Endothelial cell of umbilical vein (primary cell): ENCODE measurements around the gene COQ8B. TPM values are rescaled to one million over a fixed set of nuclear protein-coding genes. Genes with fewer than 3 reads are reported as not detected.

Source experiments
- BruUV-seq: library from RNA; stranded (reverse); fragments of 400-500 nt; replicated peaks from 2 replicates; lab custom pipeline; 2021; lab: Mats Ljungman, UMichigan
- CTCF ChIA-PET: fragments of 300-600, 350-600 bp; sonication (Branson Sonifier 250); formaldehyde crosslinking; loops from one replicate; lab custom pipeline; 2021; ENCODE audit warnings: antibody characterized with exemption, inconsistent platforms; lab: Charles Lee
- POLR2A ChIA-PET: fragments of 300-600, 350-600 bp; sonication (Branson Sonifier 250); formaldehyde crosslinking; loops from one replicate; lab custom pipeline; 2021; ENCODE audit warnings: antibody characterized with exemption, inconsistent platforms; lab: Charles Lee
- DNase-seq: peaks from one replicate; pipeline ENCODE4 v3.0.0-alpha.2; 2011; ENCODE audit warnings: low read depth, low spot score
- FAIRE-seq: peaks from 2 replicates; lab custom pipeline; 2011; peaks lifted over from hg19 to GRCh38; lab: Jason Lieb, UNC
- H2AFZ ChIP-seq: 2 replicates; pipeline ENCODE4 v1.6.0; 2012; ENCODE audit warnings: low read depth, low read length, control low read depth, inconsistent platforms
- H3K27ac ChIP-seq: 2 replicates; pipeline ENCODE4 v1.5.1; 2011; ENCODE audit warnings: low read depth, mild to moderate bottlenecking, control low read depth, low read length, moderate library complexity; ENCODE audit not compliant: insufficient read depth
- H3K27me3 ChIP-seq, 2 experiments: 2 replicates each; pipeline versions ENCODE4 v1.6.0 to v1.6.1; 2011; ENCODE audit warnings: low read length in 2 of 2, mixed read lengths in 1 of 2; ENCODE audit not compliant: control insufficient read depth in 2 of 2, insufficient read depth in 2 of 2
- H3K36me3 ChIP-seq, 2 experiments: 2 replicates in 1 of 2; 3 replicates in 1 of 2; pipeline ENCODE4 v1.5.1; 2011; ENCODE audit warnings: low read length in 2 of 2, mild to moderate bottlenecking in 1 of 2, moderate library complexity in 1 of 2; ENCODE audit not compliant: control insufficient read depth in 2 of 2, insufficient read depth in 2 of 2; ENCODE audit errors: extremely low read depth in 1 of 2
- H3K4me1 ChIP-seq: 3 replicates; pipeline ENCODE4 v1.5.1; 2011; ENCODE audit warnings: mild to moderate bottlenecking, low read length; ENCODE audit not compliant: control insufficient read depth, insufficient read depth; ENCODE audit errors: extremely low read depth
- H3K4me2 ChIP-seq: 2 replicates; pipeline ENCODE4 v1.6.1; 2011; ENCODE audit warnings: low read length, control low read depth, mixed read lengths; ENCODE audit not compliant: insufficient read depth
- H3K4me3 ChIP-seq, 3 experiments: fragments of 200-600 bp in 1 of 3; sonication (generic), shearing (Covaris generic) in 1 of 3; replicated peaks in 1 of 3; 2 replicates each; pipeline ENCODE4 v1.5.1; 2011 to 2016; ENCODE audit warnings: control low read depth in 3 of 3, low read length in 3 of 3, mild to moderate bottlenecking in 2 of 3, inconsistent platforms in 1 of 3, low read depth in 1 of 3, moderate library complexity in 1 of 3; ENCODE audit not compliant: insufficient read depth in 1 of 3
- H3K79me2 ChIP-seq: 2 replicates; pipeline ENCODE4 v1.6.0; 2012; ENCODE audit warnings: low read length, inconsistent platforms; ENCODE audit not compliant: control insufficient read depth, insufficient read depth
- H3K9ac ChIP-seq: replicated peaks from 2 replicates; pipeline ENCODE3; 2011; ENCODE audit warnings: low read length, control low read depth; ENCODE audit not compliant: insufficient read depth; ENCODE audit errors: extremely low read depth
- H3K9me1 ChIP-seq: replicated peaks from 3 replicates; pipeline ENCODE4 v1.6.0; 2011; ENCODE audit warnings: mild to moderate bottlenecking, low read length; ENCODE audit not compliant: control insufficient read depth, insufficient read depth; ENCODE audit errors: extremely low read depth
- H3K9me3 ChIP-seq: replicated peaks from 2 replicates; pipeline ENCODE4 v1.5.1; 2012; ENCODE audit warnings: low read length, inconsistent platforms; ENCODE audit not compliant: control insufficient read depth, insufficient read depth
- H4K20me1 ChIP-seq: replicated peaks from 2 replicates; pipeline ENCODE3; 2011; ENCODE audit warnings: mild to moderate bottlenecking, low read length; ENCODE audit not compliant: control insufficient read depth, insufficient read depth; ENCODE audit errors: extremely low read depth
- CTCF ChIP-seq, 2 donors: IDR thresholded peaks; 1 replicate in 1 of 2; 2 replicates in 1 of 2; pipeline ENCODE4 v1.5.1; 2011; ENCODE audit warnings: low read length in 2 of 2, mild to moderate bottlenecking in 2 of 2, moderate library complexity in 2 of 2, control low read depth in 1 of 2, inconsistent platforms in 1 of 2, low read depth in 1 of 2; ENCODE audit not compliant: insufficient read depth in 1 of 2; ENCODE audit errors: extremely low read depth in 1 of 2
- EZH2 ChIP-seq: IDR thresholded peaks from 2 replicates; pipeline ENCODE4 v1.6.1; 2012; ENCODE audit warnings: borderline replicate concordance, low read depth, mild to moderate bottlenecking, moderate library complexity, low read length, inconsistent platforms; ENCODE audit not compliant: severe bottlenecking
- FOS ChIP-seq: IDR thresholded peaks from 2 replicates; pipeline ENCODE4 v1.6.1; 2011; ENCODE audit warnings: mild to moderate bottlenecking, low read length, moderate library complexity, borderline replicate concordance; ENCODE audit not compliant: insufficient read depth
- GATA2 ChIP-seq: IDR thresholded peaks from 2 replicates; pipeline ENCODE4 v1.7.0; 2011; ENCODE audit warnings: low read depth, mild to moderate bottlenecking, moderate library complexity, mixed read lengths, low read length; ENCODE audit not compliant: insufficient read length, insufficient read depth
- JUN ChIP-seq: IDR thresholded peaks from 2 replicates; pipeline ENCODE4 v1.6.1; 2011; ENCODE audit warnings: borderline replicate concordance, low read depth; ENCODE audit not compliant: insufficient read length, insufficient read depth
- MAX ChIP-seq: IDR thresholded peaks from 2 replicates; pipeline ENCODE4 v1.6.1; 2011; ENCODE audit not compliant: insufficient read depth, insufficient read length
- MYC ChIP-seq: IDR thresholded peaks from one replicate; pipeline ENCODE4 v1.6.1; 2011; ENCODE audit warnings: mild to moderate bottlenecking, low read depth, low read length
- POLR2A ChIP-seq: IDR thresholded peaks from 2 replicates; pipeline ENCODE4 v1.6.1; 2012; ENCODE audit warnings: low read depth, mild to moderate bottlenecking, control low read depth, low read length
- POLR2AphosphoS5 ChIP-seq: IDR thresholded peaks from 2 replicates; pipeline ENCODE4 v1.6.1; 2012; ENCODE audit warnings: low read depth, mild to moderate bottlenecking, control low read depth, low read length, moderate library complexity; ENCODE audit not compliant: insufficient read depth
- dilution Hi-C: fragments of 300-500 bp; cut with MboI; formaldehyde crosslinking; loops from one replicate; pipeline ENCODE4 v1.15.0; 2019; ENCODE audit warnings: low sequenced_read_pairs; ENCODE audit not compliant: extremely low pct_ligation_motif_present
- intact Hi-C: fragments of 100-400 bp; cut with micrococcal nuclease; formaldehyde crosslinking; loops from one replicate; pipeline ENCODE4 v1.10.0; 2022
- polyA plus RNA-seq, 4 experiments: library from polyadenylated mRNA; depleted of rRNA in 3 of 4; stranded (reverse) in 3 of 4; unstranded in 1 of 4; fragments of >200 nt; gene quantifications; 2 replicates each; pipeline versions ENCODE4 v1.2.1 to v1.2.3, GENCODE V29; 2011 to 2012; ENCODE audit warnings: missing spikeins in 1 of 4
- total RNA-seq: library from RNA; stranded (reverse); gene quantifications from 2 replicates; pipeline ENCODE4 v1.2.3, GENCODE V29; 2021

Gene COQ8B
- total and polyA plus RNA-seq, 2 donors (not counting 3 experiments of a cell fraction or from before 2014, with no cell fraction given): 16.2 to 19.2 TPM

GRCh38 chr19:40750874-40751537 lies 34.3 kb upstream of the COQ8B start, which contains the start of gene SNRPA:
Gene SNRPA, plus strand, starts transcription at chr19:40751203. Its CDS starts 206 bp downstream, at chr19:40751409.
- Histone ChIP-seq H2AFZ (peak within 1 kb of the TSS; percentile 67), H3K36me3 (peaks cover 5 to 6% of the 10 kb centered on the region in 2 experiments), H3K4me2 (peak within 1 kb of the TSS; percentile 85), H3K27ac (peak within 1 kb of the TSS; percentile 94), H4K20me1 (no peaks in the 10 kb centered on the region), H3K27me3 (no peaks in the 10 kb centered on the region), H3K79me2 (peaks cover 47% of the 10 kb centered on the region), H3K9me3 (no peaks in the 10 kb centered on the region), H3K9me1 (no peaks in the 10 kb centered on the region), H3K4me3 (peak within 1 kb of the TSS; percentile 56 to 86 (median 73)), H3K4me1 (peaks cover 31% of the 10 kb centered on the region), H3K9ac (peak within 1 kb of the TSS; percentile 98)
- dilution Hi-C loops: no loop called here
- intact Hi-C loops: loop anchor here (1.0 kb wide), 7 partner anchors 10 to 88 kb away; partner anchors contain the start of genes ITPKC, NUMBL and RAB4B
- no TSS peak for BruUV-seq
- DNase-seq (peak; percentile 99), FAIRE-seq (no peak)
- POLR2A ChIA-PET: interaction anchor here (0.9 to 2.4 kb wide), 6 partner anchors 27 to 105 kb away, joined by 3 to 17 read pairs (median 5); partner anchors contain the start of genes COQ8B, EGLN2, ITPKC and RAB4B
- CTCF ChIA-PET: interaction anchor here (0.7 to 2.0 kb wide), 10 partner anchors 26 to 88 kb away, joined by 3 to 22 read pairs (median 6); partner anchors contain the start of genes COQ8B, EGLN2, ITPKC and RAB4B
- TF ChIP-seq MYC (peak; percentile 92), MAX (peak; percentile 86), FOS (no peak), JUN (no peak), POLR2AphosphoS5 (peak; percentile 71), CTCF (IDR thresholded peaks at IDR 0.05; ENCODE audit: extremely low read depth in 1 of 2, insufficient read depth in 1 of 2, low read depth in 1 of 2, low read length in 2 of 2) (no peak), POLR2A (peak; percentile 73), GATA2 (no peak), EZH2 (no peak)
